NB4 (cell line): Measurements from ENCODE around the gene LAMA4.

ENCODE experiments used
- CTCF ChIP-seq: IDR thresholded peaks from one replicate; pipeline ENCODE4 v1.5.1; 2012; ENCODE audit warnings: low read depth, low read length
- MAX ChIP-seq: IDR thresholded peaks from 2 replicates; pipeline ENCODE4 v1.6.1; 2011; ENCODE audit warnings: low read depth, low read length
- MYC ChIP-seq: IDR thresholded peaks from 2 replicates; pipeline ENCODE4 v1.6.1; 2011; ENCODE audit warnings: low read depth, low read length
- POLR2A ChIP-seq: IDR thresholded peaks from 2 replicates; pipeline ENCODE4 v1.6.1; 2011; ENCODE audit warnings: mild to moderate bottlenecking; ENCODE audit not compliant: insufficient read length; ENCODE audit errors: extremely low read depth

DNA sequence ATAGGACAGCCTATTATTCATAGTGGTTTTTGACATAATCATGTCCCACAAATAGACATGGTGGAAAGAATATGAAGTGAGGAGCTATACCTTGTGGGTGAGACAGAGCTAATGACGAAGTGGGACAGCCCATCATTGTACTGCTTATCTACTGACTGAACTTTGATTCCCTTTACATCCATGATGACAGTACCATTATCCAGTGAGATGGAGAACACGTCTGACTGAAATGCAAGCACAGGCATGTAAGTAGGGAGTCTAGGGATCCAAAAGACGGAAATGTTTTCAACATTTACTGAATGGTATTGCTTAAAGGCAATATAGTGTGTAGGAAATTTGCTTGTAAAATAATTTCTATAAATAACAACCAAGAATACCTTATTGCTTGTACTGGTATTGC lies 123.5 kb downstream of the LAMA4 start:
- no peak for TF ChIP-seq CTCF
- no peak for TF ChIP-seq POLR2A
- no peak for TF ChIP-seq MAX
- TF ChIP-seq MYC: no peak
